ENCODE data around the gene RAB3A.

RAB3A gene, protein sequence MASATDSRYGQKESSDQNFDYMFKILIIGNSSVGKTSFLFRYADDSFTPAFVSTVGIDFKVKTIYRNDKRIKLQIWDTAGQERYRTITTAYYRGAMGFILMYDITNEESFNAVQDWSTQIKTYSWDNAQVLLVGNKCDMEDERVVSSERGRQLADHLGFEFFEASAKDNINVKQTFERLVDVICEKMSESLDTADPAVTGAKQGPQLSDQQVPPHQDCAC

DNA sequence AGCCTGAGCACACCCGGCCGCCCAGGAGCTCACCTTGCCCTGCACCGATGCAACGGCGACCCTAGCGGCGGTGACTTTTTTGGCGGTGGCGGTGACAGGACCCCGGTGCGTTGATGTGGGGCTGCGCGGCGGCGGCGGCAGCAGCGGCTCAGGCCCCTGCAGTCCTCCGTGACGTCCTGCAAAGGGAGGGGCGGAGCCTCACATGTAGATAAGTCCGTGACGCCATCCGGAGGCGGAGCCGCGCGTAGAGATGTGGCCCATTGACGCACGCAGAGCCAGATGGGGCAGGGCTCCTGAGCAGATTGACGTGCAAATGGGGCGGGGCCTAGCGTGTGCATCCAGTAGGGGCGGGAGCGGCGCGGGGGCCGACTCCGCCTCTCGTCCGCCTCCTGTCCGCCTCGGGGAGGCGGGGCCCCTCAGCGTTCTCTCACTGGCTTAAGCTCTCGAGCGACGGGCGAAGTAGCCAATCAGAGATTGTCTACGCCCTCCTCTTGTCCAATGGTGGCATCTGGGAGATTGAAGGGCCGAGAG, at the start of gene RAB3A:
Gene RAB3A (minus strand): TSS at position 180 of the 531 bp plus-strand sequence. CDS start 1,302 bp downstream, outside the sequence.
- DNase-seq, result peak; percentile 99 to 100

- no peak for DNase-seq
Measured at GRCh38 chr19:18253130-18253529, 49.3 kb upstream of the RAB3A start.

DNA sequence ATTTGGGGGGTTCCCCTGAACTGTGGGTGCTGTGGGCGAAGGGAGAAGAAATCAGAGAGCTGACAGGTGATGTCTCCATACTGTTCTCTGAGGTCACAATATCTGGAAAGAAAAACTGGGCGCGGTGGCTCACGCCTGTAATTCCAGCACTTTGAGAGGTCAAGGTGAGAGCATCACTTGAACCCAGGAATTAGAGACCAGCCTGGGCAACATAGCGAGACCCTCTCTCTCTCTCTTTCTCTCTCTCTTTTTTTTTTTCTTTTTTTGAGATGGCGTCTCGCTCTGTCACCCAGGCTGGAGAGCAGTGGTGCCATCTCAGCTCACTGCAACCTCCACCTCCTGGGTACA, 48.5 kb upstream of the RAB3A start:
- no peak for DNase-seq

GRCh38 chr19:18251587-18252369, 47.9 kb upstream of the RAB3A start:
- DNase-seq, result peak; percentile 71 to 81

GRCh38 chr19:18249834-18250233, 46.0 kb upstream of the RAB3A start:
- no peak for DNase-seq

- no peak for DNase-seq
Measured at GRCh38 chr19:18245297-18245696, 41.5 kb upstream of the RAB3A start.

GRCh38 chr19:18239303-18239702, 35.5 kb upstream of the RAB3A start:
- DNase-seq, result no peak

- no peak for DNase-seq
Measured at GRCh38 chr19:18234194-18234593, 30.4 kb upstream of the RAB3A start.

GRCh38 chr19:18233224-18233825, 29.5 kb upstream of the RAB3A start:
- DNase-seq, result no peak

DNA sequence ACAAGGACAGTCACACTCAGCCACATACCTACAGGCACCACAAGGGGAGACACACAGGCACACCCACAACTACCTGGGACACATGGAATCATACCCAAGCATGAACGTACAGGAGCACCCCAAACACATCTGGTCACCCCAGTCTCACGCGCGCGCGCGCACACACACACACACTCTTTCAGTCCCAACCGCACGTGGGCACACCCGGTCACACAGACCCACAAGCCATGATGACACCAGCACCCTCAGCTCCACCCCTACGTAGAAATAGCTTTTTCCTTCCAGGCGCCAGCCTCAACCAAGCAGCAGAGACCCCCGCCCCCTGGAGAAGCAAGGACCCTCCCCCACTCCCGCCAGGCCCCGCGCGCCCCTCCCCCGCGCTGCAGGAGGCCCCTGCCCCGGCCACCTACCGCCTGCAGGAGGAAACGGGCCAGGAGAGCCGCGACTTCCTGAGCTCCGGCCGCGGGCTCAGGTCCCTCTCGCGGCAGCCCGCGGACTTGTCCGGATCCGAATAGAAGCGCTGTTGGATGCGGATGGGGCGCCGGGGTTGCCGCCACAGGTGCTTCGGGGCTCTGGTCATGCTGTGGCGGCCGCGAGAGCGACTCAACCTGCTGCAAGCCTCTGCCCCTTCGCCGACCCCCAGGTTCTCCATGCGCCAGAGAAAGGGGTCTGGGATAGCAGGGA, 28.8 kb upstream of the RAB3A start:
- no peak for DNase-seq

GRCh38 chr19:18231775-18232174, 27.9 kb upstream of the RAB3A start:
- DNase-seq, result no peak

DNA sequence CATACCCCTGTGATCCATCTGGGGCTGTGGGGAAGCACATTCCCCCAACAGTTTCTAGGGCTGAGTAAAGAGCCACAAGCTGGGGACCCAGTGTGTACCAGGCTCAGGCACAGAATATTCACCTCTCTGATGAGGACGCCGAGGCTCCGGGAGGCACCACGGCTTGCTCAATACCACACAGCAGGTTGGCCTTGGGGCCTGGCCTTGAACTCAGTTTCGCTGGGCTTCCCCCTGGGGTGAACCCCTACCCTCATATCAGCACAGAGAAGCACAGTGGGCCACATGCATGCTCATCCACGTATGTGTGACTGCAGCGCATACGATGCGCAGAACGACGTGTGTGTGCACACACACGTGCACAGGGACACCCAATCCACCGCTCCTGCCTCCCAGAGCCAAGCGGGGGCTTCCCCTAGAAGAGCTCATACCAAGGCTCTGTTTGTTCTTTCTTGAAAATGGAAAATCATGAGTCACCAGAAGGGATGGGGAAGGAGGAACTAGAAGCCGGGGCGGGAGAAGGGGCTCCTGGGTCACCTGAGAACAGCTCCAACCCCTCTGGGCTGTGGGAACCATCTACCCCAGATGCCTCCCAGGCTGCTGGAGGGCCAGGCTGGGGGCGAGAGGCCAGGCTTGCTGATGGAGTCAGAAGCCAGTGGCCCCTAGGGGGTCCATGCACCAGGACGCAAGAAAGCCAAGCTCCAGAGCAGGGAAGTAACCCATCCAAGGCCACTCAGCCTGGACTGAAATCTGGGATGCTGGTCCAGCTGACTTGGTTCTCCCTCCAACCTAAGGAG, 27.3 kb upstream of the RAB3A start:
- no peak for DNase-seq

- DNase-seq, result no peak
Measured at GRCh38 chr19:18229915-18230314, 26.1 kb upstream of the RAB3A start.

DNA sequence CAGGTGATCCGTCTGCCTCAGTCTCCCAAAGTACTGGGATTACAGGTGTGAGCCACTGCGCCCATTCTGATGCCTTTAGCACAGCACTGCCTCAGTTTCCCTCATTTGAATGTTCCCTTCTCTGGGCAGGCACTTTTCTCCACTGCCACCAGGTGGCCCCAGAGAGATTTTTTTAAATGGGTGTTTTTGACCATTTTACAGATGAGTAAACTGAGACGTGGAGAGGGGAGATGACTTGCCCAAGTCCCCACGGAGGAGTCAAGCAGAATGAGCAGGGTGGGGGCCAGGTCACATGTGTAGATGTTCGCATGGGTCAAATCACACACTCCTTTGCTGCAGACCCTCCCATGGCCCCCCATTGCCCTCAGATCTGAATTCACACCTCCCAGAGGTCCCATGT, 25.6 kb upstream of the RAB3A start:
- no peak for DNase-seq

DNA sequence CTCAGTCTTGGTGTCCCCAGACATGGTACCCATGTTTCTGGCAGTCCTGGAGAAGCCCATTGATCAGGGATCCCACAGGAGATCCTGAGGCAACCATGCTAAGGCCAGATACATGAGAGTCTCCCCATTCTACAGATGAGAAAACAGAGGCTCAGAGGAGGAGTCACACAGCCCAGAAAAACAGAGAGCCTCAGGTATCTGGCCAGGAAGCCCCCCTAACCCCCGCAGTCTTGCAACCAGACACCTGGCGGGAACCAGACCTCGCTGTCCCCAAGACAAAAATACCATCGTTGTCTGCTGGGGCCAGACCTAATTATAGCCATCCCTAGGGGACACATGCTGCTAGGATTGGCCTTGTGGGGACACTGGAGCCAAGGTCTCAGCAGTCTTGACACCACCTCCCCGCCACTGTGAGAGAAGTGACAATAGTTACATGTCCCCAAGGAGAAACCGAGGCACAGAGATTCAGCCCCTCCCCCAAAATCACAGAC, 24.0 kb upstream of the RAB3A start:
- no peak for DNase-seq

DNA sequence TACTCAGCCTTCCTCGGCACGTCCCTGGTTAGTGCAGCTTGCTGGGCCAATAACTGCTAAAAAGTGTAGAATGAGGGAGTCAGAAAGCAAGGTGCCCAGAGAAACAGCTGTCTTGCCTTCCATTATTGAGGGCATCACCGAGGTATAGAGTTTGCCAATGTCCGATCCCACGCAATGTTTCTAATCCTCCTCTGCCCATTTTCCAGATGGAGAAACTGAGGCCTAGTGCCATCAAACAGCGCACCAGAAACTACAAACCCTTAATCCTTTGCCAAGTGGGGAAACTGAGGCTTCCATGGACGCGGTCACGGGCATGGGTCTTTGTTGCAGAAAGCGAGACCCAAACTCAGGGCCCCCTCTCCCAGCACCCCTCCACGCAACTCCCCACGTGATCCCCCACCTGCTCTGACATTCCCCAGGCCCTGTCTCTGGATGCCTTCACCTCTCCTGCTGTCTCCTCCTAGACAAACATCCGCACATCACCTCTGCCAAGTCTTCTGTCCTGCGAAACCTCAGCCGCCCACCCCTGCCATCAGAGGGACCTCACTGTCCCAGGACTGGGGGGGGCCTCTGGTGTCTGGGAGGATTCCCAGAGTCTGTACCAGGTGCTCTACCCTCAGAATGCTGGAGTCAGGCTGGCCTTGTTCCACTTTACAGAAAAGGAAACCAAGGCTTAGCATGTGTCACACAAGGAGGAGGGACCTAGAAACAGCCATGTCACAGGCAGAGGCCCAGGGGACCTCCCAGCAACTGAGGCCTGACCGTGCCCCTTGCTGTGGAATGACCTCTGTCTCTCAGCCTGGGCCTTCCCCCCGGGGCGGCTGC, 23.3 kb upstream of the RAB3A start:
- DNase-seq, result no peak

DNA sequence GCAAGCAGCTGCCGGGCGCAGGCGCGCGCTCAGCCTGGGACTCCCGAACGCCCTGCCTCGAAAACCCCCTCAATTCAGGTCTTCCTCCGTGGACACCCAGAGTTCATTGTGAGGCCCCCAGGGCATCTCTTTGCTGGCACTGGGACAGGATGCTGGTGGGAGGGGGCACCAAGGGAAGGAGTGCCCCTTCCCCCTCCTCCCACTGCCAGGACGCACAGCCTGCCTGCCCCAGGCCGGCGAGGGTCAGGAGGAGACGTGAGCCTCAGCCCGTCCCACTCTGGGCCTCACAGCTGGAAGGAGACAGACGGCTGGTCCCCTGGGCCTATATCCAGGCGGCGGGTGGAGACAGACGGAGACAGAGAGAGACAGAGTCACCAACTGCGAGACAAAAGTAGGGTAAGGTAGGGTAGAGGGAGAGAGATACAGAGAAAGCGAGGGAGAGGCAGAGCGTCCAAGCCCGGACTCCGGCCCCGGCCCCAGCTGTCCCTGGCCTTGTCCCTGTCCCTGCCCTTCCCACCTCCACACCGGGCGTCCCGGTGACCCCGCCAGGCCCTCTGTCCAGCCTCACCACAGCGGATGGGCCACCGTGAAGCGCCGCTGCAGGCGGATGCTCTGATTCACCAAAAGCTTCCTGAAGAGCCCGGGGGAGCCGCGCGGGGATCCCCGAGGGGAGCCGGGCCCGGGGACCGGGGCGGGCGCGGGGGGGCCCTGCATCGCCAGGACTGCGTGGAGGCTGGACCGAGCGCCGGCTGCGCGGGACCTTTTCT, 22.0 kb upstream of the RAB3A start, which contains the start of gene PDE4C:
Gene PDE4C (minus strand): TSS at position 737 of the 767 bp plus-strand sequence. CDS start 23 bp downstream, at position 714.
- DNase-seq, result no peak

- DNase-seq, result no peak
Measured at GRCh38 chr19:18225355-18225701, 21.5 kb upstream of the RAB3A start.

- peak; percentile 73 to 76 for DNase-seq
Measured at GRCh38 chr19:18224525-18225354, 20.9 kb upstream of the RAB3A start.
